ENCODE data around the gene EME1.
A peak's percentile ranks its signal among the peaks of the same experiment; 100 is the strongest.

EME1 gene

DNA sequence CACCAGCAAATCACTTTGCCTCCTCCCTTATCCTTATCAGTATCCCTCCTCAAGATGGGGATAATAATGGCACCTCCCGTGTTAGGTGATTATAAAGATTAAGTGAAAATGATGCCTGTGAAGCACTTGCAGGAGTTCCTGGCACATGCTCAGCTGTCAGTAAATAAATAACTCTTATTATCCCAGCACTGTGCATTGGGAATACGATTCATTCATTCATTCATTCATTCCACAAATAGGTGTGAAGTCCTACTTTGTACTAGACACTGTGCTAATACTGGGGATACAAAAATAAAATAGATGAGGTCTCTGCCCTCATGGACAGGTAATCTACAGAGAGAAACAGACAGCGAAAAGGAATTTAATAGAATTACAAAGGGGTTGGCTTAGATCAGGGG, 25.1 kb upstream of the EME1 start:
- DNase-seq (ENCODE audit: low spot score): no peak

DNA sequence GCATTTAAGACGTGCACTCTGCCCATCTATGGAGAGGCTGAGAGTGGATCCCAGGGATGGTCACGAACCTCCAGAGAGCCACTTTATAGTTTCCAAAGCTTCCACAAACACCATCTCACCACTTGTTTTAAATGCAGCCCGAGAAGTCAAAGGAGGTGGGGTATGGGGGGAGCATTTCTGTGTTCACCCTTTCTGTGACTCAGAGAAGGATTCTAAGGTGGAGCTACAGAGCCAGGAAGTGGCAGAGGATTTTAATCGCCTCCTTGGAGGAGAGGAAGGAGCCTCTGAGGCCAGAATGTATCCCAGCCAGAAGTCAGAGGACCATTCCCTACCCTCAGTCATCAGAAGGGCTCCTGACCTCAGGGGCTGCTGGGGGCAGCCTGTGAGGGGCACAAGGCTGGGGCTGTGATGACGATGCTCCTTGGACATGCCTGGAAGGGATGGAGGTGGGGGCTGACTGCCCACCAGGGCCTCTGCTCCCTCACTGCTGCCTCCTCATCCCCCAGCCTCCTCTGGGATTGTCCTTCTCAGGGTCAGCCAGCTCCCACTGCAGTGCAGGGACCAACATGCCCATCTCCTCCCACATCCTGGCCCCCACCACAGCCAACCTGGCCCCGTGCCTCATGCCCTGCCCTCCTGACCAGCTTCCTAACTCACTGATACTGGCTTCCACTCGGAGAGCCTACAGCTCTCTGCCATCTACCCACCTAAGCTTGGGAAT, 24.3 kb upstream of the EME1 start:
- DNase-seq (ENCODE audit: low spot score): no peak

DNA sequence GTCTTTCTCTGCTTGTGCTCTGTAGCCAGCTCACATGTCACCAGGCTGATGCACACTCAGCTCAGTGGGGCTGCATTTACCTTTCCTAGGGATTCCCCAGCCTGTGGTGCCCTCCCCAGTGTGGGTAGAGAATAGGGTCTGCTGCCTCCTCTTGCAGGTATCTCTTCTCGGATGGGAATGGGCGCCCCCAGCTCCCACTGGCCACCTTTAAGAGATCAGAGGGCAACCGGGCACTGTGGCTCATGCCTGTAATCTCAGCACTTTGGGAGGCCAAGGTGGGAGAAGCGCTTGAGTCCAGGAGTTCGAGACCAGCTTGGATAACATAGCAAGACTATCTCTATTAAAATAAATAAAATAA, 23.8 kb upstream of the EME1 start:
- DNase-seq (ENCODE audit: low spot score): no peak

DNA sequence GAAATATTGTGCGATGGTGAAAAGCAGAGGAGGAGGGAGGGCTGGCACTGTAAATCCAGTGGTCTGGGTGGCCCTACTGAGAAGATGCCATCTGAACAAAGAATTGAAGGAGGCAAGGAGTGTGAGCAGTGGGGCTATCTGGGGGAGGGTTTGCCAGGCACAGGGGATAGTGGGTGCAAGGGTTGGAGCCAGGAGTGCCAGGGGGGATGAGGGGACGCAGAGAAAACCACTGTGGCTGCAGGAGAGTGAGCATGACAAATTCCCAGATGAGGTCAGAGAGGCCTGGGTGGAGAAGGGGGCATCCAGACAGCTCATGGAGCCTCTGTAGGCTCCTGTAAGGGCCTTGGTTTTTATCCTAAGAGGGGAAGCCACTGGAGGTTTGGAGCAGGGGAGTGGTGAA, 22.3 kb upstream of the EME1 start:
- DNase-seq (ENCODE audit: low spot score): no peak

DNA sequence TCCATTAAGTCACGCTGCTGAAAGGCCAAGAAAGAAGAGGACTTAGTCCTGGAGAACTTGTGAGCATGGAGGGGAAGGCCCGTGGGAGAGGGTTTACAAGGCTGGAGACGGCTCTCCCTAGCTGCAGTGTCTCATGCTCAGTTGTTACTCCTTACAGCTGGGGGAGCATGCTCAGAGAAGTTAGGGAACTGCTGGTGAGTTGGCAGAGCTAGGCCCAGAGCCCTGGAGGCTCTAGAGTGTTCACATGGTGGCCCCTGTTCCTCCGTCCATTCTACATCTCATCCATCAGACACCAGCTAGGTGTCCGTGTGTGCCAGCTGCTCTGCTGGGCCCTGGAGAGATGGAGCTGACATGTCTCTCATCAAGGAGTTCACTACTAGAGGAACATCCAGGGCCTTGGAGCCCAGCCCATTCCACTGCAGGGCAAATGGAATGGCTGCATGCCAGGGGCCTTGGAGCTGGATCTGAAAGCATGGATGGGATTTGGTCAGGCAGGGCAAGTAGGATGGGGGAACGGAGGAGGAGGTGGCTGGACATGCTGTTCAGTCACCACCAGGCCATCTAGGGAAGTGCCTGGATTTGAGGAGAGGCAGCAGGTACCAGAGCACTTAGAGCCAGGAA, 20.8 kb upstream of the EME1 start:
- DNase-seq (ENCODE audit: low spot score): no peak

DNA sequence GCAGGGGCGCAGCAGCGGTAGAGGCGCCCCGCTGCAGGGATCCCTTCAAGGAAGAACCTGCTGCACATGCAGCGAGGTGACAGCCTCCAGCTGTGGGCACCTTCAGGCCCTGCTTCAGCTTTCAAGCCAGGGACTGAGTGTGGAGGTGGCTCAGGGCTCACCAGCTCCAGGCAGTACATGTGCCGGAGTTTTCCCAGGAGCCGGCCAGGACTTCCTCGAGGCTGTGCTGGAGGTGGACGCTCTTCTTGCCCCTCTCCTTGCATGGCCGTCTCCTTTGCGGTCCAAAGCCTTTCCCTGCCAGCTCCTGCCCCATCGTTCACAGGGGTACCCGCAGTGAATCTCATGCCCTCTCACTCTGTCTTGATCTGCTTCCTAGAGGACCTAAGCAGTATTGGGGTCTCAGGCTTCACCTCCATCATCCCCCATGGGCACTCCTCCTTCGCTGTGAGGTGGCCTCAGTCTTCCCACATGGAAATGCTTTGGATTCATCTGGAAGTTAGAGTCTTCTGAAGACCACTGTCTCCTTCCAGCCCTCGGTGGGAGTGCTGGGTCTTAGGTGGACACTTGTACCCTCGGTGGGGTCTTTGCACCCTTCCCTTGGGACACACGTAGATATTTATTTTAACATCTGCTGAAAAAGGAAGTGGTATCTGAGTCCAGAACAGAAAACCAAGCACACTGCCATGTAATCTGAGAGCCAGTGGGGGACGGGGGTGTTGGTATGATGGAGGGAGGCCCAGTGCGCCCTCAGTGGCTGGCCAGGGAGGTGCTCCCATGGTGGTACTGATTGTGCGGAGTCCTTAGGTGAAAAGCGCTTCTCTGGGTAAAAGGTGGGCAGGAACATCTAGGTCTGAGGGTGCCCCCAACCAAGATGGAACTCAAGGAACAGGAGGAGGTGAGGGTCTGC, 20.1 kb upstream of the EME1 start:
- DNase-seq (ENCODE audit: low spot score): no peak

DNA sequence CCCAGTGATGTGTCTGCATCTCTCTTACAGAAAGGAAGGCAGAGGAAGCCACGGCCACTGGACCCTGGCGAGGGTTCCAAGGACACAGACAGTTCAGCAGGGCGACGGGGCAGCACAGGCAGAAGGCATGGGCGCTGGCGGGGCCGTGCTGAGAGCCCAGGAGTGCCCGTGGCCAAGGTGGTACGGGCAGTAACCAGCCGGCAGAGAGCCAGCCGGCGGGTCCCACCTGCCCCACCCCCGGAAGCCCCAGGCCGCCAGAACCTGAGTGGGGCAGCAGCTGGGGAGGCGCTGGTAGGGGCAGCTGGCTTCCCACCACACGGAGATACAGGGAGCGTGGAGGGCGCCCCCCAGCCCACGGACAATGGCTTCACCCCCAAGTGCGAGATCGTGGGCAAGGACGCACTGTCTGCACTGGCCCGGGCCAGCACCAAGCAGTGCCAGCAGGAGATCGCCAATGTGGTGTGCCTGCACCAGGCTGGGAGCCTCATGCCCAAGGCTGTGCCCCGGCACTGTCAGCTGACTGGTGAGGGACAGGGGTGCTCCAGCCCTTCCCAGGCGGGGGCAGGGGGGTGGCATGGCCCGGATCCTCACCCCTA, 19.3 kb upstream of the EME1 start:
- no peak for DNase-seq (ENCODE audit: low spot score)

DNA sequence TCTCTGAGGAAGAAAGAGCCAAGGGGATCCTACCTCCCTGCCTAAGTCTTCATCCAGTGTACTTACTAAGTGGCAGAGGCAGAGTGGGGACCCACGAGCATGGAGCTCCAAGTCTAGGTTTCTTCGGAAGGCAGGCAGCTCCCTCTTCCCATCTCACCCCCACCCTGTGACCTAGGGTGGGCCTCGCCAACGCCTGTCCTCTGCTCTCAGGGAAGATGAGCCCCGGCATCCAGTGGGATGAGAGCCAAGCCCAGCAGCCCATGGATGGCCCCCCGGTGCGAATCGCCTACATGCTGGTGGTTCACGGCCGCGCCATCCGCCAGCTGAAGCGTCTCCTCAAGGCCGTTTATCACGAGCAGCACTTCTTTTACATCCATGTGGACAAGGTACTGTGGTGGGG, 18.8 kb upstream of the EME1 start:
- DNase-seq (ENCODE audit: low spot score): no peak

DNA sequence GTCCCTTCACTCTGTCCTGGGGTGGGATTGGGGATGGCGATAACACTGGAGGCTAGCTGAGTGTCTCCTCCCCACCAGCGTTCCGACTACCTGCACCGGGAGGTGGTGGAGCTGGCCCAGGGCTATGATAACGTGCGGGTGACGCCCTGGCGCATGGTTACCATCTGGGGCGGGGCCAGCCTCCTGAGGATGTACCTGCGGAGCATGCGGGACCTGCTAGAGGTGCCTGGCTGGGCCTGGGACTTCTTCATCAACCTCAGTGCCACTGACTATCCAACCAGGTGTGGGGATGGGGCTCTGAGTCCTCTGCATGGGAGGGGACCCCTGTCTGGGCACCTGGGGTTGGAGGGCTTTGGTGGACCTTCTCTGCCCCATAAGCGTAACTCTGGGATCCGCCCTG, 18.3 kb upstream of the EME1 start:
- DNase-seq (ENCODE audit: low spot score): no peak

DNA sequence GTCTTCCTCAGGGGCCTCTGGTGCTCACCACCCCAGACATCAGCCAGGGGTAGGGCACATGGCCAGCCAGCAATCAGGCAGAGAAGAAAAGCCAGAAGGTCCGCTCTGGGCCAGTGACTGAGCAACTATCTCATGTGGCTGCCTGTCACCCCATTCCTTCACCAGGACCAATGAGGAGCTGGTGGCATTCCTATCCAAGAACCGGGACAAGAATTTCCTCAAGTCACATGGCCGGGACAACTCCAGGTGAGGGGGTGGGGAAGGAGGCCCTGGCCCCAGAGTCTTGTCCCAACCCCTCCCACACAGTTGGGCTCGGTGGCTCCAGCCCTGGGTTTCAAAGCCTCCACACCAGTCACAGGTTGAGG, 17.7 kb upstream of the EME1 start:
- DNase-seq (ENCODE audit: low spot score): no peak

DNA sequence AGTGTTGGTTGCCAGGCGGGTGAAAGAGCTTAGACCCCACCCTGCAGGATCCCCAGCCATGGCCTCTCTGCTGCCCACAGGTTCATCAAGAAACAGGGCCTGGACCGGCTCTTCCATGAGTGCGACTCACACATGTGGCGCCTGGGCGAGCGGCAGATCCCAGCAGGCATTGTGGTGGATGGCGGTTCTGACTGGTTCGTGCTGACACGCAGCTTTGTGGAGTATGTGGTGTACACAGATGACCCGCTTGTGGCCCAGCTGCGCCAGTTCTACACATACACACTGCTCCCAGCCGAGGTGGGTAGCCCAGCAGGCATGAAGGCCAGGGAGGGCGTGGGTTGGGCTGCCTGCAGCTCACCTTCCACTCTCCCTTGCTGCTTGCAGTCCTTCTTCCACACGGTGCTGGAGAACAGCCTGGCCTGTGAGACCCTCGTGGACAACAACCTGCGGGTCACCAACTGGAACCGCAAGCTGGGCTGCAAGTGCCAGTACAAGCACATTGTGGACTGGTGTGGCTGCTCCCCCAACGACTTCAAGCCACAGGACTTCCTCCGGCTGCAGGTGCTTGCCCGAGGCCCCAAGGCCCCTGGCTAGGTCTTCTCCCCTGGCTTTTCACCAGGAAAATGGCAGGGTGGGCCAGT, 17.2 kb upstream of the EME1 start:
- DNase-seq (ENCODE audit: low spot score): no peak

DNA sequence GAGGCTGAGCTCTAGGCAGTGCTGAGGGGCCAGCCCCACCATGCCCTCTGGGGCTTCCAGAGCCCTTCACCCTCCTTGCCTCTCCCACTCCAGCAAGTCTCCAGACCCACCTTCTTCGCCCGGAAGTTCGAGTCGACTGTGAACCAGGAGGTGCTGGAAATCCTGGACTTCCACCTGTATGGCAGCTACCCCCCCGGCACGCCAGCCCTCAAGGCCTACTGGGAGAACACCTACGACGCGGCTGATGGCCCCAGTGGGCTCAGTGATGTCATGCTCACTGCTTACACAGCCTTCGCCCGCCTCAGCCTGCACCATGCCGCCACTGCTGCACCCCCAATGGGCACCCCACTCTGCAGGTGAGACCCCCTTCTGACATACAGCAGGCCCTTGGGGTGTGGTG, 16.6 kb upstream of the EME1 start:
- DNase-seq (ENCODE audit: low spot score): no peak

DNA sequence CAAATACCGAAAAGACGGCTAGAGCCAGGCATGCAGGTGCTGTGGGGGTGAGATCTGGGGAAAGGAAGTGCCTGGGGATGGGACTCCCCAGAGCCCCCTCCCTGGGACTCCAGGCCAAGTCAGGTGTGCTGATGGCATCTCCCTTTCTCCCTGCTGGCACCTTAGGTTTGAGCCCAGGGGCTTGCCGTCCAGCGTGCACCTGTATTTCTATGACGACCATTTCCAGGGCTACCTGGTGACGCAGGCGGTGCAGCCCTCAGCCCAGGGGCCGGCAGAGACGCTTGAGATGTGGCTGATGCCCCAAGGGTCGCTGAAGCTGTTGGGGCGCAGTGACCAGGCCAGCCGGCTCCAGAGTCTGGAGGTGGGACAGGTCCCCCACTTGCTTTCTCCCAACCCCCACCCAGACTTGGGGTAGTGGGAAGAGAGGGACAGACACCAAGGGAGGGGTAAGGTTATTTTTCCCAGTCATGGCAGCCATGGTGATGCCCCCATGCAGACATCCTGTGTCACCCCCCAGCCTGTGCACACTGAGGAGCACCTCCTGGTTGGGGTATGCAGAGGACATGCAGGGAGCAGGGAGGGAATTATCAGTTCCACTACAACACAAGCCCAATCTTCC, 16.0 kb upstream of the EME1 start:
- DNase-seq (ENCODE audit: low spot score): no peak

DNA sequence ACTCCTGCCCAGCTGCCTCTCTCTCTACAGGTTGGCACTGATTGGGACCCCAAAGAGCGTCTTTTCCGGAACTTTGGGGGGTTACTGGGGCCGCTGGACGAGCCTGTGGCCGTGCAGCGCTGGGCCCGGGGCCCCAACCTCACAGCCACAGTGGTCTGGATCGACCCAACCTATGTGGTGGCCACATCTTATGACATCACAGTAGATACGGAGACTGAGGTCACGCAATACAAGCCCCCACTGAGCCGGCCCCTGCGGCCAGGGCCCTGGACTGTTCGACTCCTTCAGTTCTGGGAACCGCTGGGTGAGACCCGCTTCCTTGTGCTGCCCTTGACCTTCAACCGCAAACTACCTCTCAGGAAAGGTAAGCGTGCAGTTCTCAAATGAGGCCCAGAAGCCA, 14.9 kb upstream of the EME1 start:
- DNase-seq (ENCODE audit: low spot score): no peak

DNA sequence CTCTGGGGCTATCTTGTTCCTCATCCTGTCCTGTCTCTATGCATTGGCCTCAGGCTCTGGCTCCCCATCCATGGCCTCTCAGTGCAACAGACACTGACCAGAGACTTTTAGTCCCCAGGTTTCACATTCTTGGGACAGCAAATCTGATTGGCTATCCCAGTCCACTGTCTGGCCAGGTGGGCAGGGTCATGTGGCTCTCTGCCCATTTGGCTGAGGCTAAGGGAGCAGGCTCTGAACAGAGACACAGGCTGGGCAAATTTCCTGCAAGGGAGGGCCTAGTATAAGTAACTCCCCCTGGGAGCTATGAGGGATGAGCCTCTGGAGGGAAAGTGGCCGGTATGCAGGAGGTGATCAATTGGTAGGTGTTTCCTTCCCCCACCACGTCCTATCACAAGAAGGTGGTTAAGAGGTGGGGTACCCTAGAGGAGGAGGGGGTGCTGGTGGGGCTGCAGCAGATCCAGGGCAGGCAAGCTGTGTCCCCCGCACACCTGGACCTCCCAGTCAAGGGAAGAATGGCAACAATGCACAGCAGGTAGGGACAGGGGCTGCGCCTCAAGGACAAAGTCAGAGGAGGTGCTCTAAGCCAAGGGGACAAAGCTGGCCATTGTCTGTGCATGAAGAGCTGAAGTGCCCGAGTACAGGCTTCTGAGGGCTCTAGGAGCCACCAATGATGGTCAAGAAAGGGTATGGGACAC, 13.9 kb upstream of the EME1 start:
- DNase-seq (ENCODE audit: low spot score): no peak

DNA sequence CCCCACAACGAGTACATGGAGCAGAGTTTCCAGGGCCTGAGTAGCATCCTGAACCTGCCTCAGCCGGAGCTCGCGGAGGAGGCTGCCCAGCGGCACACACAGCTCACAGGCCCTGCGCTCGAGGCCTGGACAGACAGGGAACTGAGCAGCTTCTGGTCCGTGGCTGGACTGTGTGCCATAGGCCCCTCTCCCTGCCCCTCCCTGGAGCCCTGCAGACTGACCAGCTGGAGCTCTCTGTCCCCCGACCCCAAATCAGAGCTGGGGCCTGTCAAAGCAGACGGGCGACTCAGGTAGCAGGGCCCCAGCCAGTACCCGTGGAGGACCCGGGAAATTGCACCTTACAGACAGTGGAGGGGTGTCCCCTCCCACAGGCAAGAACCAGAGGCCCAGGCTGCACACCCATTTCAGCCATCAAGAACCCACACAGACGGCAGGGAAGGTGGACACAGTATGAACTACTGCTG, 13.0 kb upstream of the EME1 start:
- DNase-seq (ENCODE audit: low spot score): no peak

DNA sequence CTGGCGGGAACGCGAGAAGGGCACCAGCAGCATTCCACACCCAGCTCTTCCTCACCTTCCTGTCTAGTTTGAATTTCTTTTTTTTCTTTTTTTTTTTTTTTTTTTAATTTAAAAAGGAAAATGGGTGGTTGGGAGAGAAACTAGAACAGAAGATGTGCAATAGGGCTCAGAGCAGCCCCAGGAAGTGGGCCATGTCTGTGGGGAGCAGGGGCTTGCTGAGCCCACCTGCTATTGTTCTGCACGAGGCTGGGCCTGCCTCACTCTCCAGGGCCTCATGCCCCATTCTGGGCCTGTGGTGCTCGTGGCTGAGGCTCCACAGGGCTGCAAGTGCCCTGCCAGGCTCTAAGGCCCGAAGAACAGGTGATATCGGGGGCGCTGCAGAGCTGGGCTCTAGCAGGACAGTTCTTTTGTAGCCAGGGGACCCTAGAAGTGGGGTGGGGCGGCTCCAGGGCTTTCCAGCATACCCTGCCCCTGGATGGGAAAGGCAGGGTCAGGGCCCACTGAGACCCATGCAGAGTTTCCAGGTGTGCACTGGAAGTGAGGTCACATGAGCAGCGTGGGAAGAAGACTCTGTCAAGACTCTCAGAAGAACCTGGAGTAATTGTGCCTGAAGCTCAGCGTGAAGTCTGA, 12.4 kb upstream of the EME1 start:
- DNase-seq (ENCODE audit: low spot score): no peak

DNA sequence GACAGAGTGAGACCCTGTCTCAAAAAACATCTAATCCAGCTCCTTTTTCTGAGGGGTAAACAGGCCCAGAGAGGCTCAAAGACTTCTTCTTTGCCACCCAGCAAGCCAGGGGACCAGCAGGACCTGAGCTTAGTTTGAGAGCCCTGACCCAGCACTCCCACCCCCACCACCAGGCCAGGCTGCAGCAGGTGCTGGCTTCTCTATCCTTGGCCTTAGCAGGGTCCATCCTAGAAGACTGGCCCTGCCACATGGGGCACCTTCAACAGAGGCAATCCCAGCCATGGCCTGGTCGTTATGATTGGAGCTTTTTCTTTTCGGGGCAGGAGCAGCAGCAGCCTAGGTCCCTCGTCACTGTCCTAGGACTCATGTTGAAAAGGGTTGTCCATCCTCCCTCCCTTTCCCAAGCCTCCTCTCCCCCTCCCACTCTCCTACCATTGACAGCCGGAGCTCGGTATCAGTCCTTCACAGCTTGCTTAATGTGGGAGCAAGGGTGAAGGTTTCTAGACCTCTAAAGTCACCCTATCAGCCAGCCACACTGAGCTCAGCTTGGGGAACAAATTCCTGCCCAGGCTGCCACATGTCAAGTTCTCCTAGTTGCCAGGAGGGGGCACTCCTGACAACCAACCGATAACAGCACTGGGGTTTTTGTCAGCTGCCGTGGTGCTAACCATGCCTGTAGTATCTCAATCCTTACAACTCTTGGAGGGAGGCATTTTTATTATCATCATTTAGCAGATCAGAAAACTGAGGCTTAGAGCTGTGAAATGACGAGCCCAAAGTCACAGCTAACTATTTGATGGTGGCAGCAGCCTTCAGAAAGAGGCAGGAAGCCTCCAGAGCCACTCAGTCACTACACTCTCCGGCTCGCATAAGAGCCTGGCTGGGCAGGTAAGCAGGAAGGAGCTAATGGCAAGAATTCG, 11.2 kb upstream of the EME1 start:
- DNase-seq (ENCODE audit: low spot score): peak; percentile 69

DNA sequence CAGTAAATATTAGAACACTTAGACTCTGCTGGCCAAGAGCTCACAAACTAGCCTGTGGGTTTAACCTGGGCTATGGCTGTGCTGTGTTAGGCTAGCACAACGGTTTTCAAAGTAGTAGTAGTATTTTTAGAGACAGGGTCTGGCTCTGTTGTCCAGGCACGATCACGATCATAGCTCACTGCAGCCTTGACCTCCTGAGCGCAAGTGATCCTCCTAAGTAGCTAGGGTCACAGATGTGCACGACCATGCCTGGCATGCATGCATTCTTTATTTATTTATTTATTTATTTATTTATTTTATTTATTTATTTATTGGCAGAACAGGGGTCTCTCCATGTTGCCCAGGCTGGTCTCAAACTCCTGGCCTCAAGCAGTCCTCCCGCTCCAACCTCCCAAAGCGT, 10.4 kb upstream of the EME1 start:
- no peak for DNase-seq (ENCODE audit: low spot score)
